ENCODE results near the gene UTF1.

Gene UTF1

DNA sequence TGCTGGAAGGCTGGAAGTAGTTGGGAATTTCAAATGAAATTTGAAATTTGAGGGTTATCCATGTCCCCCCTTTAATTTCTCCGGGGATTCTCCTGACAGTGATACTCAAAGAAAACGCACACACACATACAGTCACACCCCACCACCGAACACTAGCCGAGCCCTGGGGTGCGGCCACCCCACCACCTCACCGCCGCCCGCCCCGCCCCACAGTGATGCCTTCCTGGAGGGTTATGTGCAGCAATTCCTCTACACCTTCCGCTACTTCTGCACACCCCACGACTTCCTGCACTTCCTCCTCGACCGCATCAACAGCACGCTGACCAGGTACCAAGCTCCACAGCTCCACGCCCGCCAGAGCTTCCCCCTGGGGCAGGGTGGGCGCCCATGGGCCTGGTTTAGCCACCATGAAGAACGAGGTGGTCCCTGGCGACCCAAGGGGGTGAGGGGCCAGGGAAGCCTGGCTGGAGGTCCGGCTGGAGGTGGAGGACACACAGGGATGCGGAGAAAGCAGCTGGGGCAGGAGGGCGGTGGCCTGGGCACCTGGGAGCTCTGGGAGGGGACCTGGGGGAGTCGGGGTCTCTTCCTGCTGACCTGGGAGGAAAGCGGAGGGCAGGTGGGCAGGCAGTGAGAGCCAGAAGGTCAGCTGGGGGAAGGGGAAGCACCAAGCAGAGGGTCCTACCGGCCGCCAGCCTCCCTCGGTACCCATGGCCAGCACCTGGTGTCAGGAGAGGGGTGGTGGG, 19.4 kb upstream of the UTF1 start:
- Histone ChIP-seq H3K4me3 (ENCODE audit: extremely low read depth, insufficient read depth, low read length, poor library complexity, severe bottlenecking) (no peak overlapping the region), H3K36me3 (ENCODE audit: control insufficient read depth, insufficient read depth, low read length) (no peaks in the 10 kb centered on the region), H3K27ac (ENCODE audit: low read depth, low read length, severe bottlenecking) (no peak overlapping the region), H3K4me1 (ENCODE audit: control insufficient read depth, insufficient read depth, low read length, poor library complexity, severe bottlenecking) (no peaks in the 10 kb centered on the region), H3K9me3 (ENCODE audit: control insufficient read depth, low read length) (no peaks in the 10 kb centered on the region)
- WGBS, 2 experiments (ENCODE audit: insufficient coverage in 2 of 2) = 87 to 98% methylated on average over 13 to 20 of the region's 27 CpGs

DNA sequence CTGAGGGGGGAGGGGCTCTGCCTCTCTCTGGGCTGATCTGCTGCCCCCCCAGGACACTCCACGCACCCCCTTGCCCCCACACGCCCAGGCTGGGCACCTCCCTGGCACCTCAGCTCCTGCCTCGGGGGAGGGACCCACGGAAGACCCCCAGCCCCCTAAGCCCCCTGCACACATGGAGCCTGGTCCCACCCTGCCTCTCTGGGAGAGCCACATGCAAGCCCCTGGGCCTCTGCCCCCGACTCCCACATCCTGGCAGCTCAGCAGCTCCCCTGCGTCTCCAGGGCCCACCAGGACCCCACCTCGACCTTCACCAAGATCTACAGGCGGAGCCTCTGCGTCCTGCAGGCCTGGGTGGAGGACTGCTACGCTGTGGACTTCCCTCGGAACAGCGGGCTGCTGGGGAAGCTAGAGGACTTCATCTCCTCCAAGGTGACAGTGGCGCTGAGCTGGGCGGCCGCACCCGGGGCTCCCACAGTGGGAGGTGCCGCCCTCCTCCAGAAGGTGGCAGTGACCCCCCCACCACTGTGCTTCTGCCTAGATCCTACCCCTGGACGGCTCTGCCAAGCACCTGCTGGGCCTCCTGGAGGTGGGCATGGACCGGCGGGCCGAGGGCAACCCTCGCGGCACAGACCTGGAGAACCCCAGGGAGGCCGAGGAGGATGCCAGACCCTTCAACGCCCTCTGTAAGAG, 18.7 kb upstream of the UTF1 start:
- no peaks in the 10 kb centered on the region for H3K9me3 ChIP-seq (ENCODE audit: control insufficient read depth, low read length)
- WGBS, 2 experiments (ENCODE audit: insufficient coverage in 2 of 2) = 88 to 89% methylated on average over 12 to 17 of the region's 25 CpGs
- no peak overlapping the region for H3K27ac ChIP-seq (ENCODE audit: low read depth, low read length, severe bottlenecking)
- H3K4me1 ChIP-seq (ENCODE audit: control insufficient read depth, insufficient read depth, low read length, poor library complexity, severe bottlenecking) = no peaks in the 10 kb centered on the region
- H3K4me3 ChIP-seq (ENCODE audit: extremely low read depth, insufficient read depth, low read length, poor library complexity, severe bottlenecking) = no peak overlapping the region
- H3K36me3 ChIP-seq (ENCODE audit: control insufficient read depth, insufficient read depth, low read length) = no peaks in the 10 kb centered on the region

DNA sequence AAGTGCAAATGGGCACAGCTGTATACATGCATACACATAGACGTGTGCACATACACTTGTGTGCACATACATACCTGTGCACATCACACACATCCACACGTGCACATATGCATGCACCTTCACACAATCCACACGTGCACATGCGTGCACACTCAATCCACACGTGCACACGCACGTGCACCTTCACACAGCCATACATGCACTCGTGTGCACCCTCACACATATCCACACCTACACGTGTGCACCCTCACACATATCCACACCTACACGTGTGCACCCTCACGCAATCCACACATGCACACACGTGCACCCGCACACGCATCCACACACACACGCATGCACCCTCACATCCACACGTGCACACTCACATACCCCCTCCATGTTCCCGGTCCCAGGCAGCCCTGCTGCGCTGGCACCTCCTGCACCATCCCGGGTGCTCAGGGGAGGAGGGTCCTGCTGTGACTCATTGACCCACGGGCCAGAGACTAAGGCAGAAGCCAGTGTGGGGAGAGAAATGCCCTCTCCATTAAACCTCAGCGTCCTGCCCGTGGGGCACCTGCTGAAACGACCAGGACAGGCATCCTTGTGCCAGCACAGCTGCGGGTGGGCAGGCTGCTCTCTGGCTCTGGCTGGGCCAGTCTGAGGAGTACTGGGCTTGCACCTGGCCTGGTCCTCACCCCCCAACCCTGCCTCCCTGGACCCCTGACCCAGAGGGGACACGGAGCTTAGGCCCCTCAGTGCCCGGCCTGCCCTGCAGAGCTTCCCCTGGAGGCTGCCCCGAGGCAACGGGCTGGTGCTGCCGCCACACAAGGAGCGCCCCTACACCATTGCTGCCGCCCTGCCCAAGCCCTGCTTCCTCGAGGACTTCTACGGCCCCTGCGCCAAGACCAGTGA, 17.8 kb upstream of the UTF1 start:
- H3K4me1 ChIP-seq (ENCODE audit: control insufficient read depth, insufficient read depth, low read length, poor library complexity, severe bottlenecking) = no peaks in the 10 kb centered on the region
- no peaks in the 10 kb centered on the region for H3K9me3 ChIP-seq (ENCODE audit: control insufficient read depth, low read length)
- H3K4me3 ChIP-seq (ENCODE audit: extremely low read depth, insufficient read depth, low read length, poor library complexity, severe bottlenecking) = no peak overlapping the region
- 90 to 91% methylated on average over 25 to 28 of the region's 34 CpGs for WGBS, 2 experiments (ENCODE audit: insufficient coverage in 2 of 2)
- no peak overlapping the region for H3K27ac ChIP-seq (ENCODE audit: low read depth, low read length, severe bottlenecking)
- H3K36me3 ChIP-seq (ENCODE audit: control insufficient read depth, insufficient read depth, low read length) = no peaks in the 10 kb centered on the region

DNA sequence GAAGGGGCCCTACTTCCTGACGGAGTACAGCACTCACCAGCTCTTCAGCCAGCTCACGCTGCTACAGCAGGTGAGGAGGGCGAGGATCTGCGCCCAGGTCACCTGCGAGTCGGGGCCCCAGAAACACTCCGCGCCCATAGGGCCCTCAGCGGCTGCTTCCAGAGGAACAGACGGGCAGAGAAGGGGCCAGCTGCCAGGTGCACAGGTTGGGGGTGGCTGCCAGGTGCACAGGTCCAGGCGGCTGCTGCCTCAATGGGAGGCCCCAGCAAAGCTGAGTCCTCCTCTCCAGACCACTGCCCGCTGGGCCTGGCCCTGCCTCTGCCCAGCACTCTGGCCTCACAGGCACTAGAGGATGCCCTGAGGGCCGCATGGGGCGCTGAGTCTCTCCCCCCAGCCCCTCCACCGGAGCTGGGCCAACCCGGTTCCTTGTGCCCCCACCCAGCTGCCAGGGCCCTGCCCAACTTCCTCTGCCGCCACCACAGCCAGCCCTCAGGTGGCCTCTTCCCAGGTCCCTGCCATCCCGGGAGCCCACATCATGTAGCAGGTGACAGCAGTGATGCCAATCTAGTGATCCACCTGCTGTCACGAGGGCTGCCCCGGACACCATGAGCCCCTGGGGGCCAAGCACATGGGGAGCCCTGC, 17.0 kb upstream of the UTF1 start:
- WGBS, 2 experiments (ENCODE audit: insufficient coverage in 2 of 2) = 93 to 94% methylated on average over 18 to 19 of the region's 20 CpGs
- Histone ChIP-seq H3K4me3 (ENCODE audit: extremely low read depth, insufficient read depth, low read length, poor library complexity, severe bottlenecking) (no peak overlapping the region), H3K4me1 (ENCODE audit: control insufficient read depth, insufficient read depth, low read length, poor library complexity, severe bottlenecking) (no peaks in the 10 kb centered on the region), H3K27ac (ENCODE audit: low read depth, low read length, severe bottlenecking) (no peak overlapping the region), H3K36me3 (ENCODE audit: control insufficient read depth, insufficient read depth, low read length) (no peaks in the 10 kb centered on the region), H3K9me3 (ENCODE audit: control insufficient read depth, low read length) (no peaks in the 10 kb centered on the region)

DNA sequence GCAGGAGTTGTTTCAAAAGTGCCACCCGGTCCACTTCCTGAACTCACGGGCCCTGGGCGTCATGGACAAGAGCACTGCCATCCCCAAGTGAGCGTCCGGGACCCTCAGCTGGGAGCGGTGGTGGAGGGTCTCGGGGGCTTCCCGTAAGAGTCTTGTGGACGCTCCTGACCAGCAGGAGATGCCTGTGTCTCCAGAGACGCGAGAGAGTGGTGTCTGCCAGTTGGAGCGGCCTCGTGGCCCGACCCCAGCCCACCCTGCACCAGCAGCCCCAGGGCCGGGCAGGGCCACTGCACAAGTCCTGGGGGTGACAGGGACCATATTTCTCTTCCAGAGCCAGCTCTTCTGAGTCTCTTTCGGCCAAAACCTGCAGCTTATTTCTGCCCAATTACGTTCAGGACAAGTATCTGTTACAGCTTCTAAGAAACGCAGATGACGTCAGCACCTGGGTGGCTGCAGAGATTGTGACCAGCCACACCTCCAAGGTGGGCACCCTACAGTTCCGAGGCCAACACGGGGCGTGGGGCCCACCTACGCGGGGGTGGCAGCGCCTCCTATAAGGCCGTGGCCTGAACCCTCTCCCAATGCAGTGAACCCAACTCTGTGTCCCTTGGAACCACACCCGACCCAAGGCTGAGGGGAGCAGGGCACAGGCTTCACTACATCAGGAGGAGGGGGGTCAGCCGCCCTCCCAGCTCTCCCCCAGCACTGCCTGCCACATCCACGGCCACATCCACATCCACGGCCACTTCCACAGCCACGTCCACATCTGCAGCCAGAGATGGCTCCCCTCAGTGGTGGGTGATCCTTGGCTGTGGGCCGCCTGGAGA, 16.2 kb upstream of the UTF1 start:
- H3K27ac ChIP-seq (ENCODE audit: low read depth, low read length, severe bottlenecking) = no peak overlapping the region
- 91 to 93% methylated on average over 27 to 29 of the region's 32 CpGs for WGBS, 2 experiments (ENCODE audit: insufficient coverage in 2 of 2)
- no peaks in the 10 kb centered on the region for H3K4me1 ChIP-seq (ENCODE audit: control insufficient read depth, insufficient read depth, low read length, poor library complexity, severe bottlenecking)
- H3K9me3 ChIP-seq (ENCODE audit: control insufficient read depth, low read length) = no peaks in the 10 kb centered on the region
- H3K4me3 ChIP-seq (ENCODE audit: extremely low read depth, insufficient read depth, low read length, poor library complexity, severe bottlenecking) = no peak overlapping the region
- H3K36me3 ChIP-seq (ENCODE audit: control insufficient read depth, insufficient read depth, low read length) = no peaks in the 10 kb centered on the region

DNA sequence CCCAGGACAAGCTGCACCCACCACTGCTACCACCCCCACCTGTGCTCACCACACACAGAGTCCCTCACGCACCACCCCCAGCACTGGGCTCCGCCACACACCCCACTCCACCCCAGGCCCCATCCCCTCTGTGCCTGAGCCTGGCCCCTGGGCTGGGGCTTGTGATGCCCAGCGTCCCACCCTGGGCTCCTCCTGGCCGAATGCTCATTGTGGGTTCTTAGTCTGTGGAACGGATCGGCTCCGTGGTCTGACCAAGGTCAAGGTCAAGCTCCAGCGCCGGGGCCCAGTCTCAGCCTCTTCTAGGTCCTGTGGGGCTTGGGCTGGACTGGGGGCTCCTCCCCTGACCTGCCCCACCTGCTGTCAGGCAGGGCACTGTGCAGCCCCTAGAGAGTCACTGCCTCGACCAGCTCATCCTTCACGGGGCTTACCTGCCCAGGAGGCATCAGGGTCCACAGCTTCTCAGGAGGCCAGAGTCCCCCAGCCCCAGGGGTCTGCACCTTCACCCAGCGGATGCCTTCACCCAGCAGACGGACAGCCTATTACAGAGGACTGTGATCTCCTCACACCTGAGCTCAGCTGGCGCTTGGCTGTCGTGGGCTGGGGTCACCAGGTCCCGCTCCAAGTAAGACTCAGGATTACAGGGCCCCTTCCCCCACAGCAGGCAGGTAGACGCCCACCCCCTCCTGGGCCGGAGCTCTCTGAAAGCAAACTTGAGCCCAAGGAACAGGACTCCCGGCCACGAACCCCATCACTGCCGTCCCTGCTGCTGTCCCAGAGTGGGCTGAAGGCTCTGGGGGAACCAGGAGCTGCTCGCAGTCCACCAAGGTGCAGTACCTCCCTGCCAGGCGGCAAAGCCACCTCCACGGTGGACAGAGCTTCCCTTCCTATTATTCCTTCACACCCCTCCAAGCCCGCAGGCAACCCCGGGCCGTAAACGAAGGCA, 15.3 kb upstream of the UTF1 start:
- Histone ChIP-seq H3K9me3 (ENCODE audit: control insufficient read depth, low read length) (no peaks in the 10 kb centered on the region), H3K4me1 (ENCODE audit: control insufficient read depth, insufficient read depth, low read length, poor library complexity, severe bottlenecking) (no peaks in the 10 kb centered on the region), H3K27ac (ENCODE audit: low read depth, low read length, severe bottlenecking) (no peak overlapping the region), H3K4me3 (ENCODE audit: extremely low read depth, insufficient read depth, low read length, poor library complexity, severe bottlenecking) (no peak overlapping the region), H3K36me3 (ENCODE audit: control insufficient read depth, insufficient read depth, low read length) (no peaks in the 10 kb centered on the region)
- 91 to 92% methylated on average over 24 to 26 of the region's 28 CpGs for WGBS, 2 experiments (ENCODE audit: insufficient coverage in 2 of 2)

DNA sequence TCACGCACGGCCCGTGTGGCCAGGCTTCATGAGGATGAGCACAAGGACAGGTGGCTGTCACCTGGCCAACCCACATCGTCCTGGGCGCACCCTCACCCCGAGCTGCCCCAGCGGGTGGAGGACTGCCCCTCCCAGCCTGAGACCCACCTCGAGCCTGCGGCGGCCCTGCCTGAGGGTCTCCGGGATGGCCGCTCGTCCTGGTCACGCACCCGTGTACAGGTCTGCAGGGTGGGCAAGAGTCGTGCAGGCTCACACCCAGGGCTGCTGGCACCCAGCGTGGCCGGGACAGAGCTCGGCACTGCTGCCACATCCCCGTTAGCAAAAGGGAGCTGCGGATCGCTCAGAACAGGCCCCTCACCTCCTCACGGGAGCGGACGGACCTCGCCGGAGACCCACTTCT, 14.4 kb upstream of the UTF1 start:
- no peak overlapping the region for H3K27ac ChIP-seq (ENCODE audit: low read depth, low read length, severe bottlenecking)
- no peaks in the 10 kb centered on the region for H3K36me3 ChIP-seq (ENCODE audit: control insufficient read depth, insufficient read depth, low read length)
- 94% methylated on average over 23 to 27 of the region's 27 CpGs for WGBS, 2 experiments (ENCODE audit: insufficient coverage in 2 of 2)
- no peaks in the 10 kb centered on the region for H3K9me3 ChIP-seq (ENCODE audit: control insufficient read depth, low read length)
- no peak overlapping the region for H3K4me3 ChIP-seq (ENCODE audit: extremely low read depth, insufficient read depth, low read length, poor library complexity, severe bottlenecking)
- H3K4me1 ChIP-seq (ENCODE audit: control insufficient read depth, insufficient read depth, low read length, poor library complexity, severe bottlenecking) = no peaks in the 10 kb centered on the region

DNA sequence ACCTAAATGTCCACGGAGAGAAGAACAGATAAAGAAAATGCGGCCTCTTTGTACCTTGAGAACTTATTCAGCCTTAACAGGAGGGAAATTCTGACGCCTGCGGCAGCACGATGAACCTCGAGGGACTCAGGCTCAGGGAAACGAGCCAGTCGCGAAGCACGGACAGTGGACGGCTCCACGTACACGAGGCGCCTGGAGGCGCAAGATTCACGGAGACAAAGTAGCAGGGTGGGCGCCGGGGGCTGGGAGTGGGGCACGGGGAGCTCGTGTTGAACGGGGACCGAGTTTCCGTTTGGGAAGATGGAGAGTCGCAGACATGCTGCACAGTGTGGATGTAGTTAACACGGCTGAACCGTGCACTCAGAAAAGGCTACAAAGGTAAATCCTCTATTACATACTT, 13.2 kb upstream of the UTF1 start:
- Histone ChIP-seq H3K27ac (ENCODE audit: low read depth, low read length, severe bottlenecking) (no peak overlapping the region), H3K36me3 (ENCODE audit: control insufficient read depth, insufficient read depth, low read length) (no peaks in the 10 kb centered on the region), H3K4me3 (ENCODE audit: extremely low read depth, insufficient read depth, low read length, poor library complexity, severe bottlenecking) (no peak overlapping the region), H3K9me3 (ENCODE audit: control insufficient read depth, low read length) (no peaks in the 10 kb centered on the region), H3K4me1 (ENCODE audit: control insufficient read depth, insufficient read depth, low read length, poor library complexity, severe bottlenecking) (no peaks in the 10 kb centered on the region)
- 90 to 91% methylated on average over 24 to 25 of the region's 26 CpGs for WGBS, 2 experiments (ENCODE audit: insufficient coverage in 2 of 2)

DNA sequence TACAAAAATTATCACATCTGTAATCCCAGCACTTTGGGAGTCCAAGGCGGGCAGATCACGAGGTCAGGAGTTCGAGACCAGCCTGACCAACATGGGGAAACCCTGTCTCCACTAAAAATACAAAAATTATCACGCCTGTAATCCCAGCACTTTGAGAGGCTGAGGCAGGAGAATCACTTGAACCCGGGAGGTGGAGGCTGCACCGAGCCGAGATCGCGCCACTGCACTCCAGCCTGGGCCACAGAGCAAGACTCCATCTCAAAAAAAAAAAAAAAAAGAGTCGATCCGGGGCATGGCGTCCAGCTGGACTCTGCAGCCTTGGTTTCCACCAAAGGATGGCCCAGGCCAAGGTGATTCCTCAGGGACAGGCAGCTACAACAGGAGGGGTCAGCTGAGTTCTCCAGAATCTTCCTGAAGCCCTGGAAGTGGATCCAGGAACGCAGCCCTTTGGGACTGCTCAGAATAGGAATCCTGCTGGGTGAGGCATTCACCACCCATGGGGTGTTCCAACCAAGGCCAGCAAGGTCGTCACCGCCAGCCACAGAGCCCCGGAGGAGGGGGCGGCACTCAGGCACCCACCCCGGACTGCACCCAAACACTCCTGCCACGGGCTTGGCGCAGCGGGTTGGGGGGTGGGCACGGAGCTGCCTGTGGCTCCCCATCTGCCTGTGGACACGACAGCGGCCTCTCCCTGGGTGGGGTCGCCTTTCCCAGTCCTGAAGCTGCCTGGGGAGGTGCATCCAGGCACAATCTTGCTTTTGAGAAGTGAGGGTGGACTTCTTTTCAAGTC, 12.0 kb upstream of the UTF1 start:
- H3K27ac ChIP-seq (ENCODE audit: low read depth, low read length, severe bottlenecking) = no peak overlapping the region
- H3K4me3 ChIP-seq (ENCODE audit: extremely low read depth, insufficient read depth, low read length, poor library complexity, severe bottlenecking) = no peak overlapping the region
- 90 to 91% methylated on average over 21 to 23 of the region's 25 CpGs for WGBS, 2 experiments (ENCODE audit: insufficient coverage in 2 of 2)
- no peaks in the 10 kb centered on the region for H3K4me1 ChIP-seq (ENCODE audit: control insufficient read depth, insufficient read depth, low read length, poor library complexity, severe bottlenecking)
- no peaks in the 10 kb centered on the region for H3K36me3 ChIP-seq (ENCODE audit: control insufficient read depth, insufficient read depth, low read length)
- H3K9me3 ChIP-seq (ENCODE audit: control insufficient read depth, low read length) = no peaks in the 10 kb centered on the region
